SIG-M5 treated with dmso at 0.1 percent for 504 hours (cell line): Measurements from ENCODE around the gene FERMT3.

Experiments used
- DNase-seq: peaks from one replicate; lab custom pipeline; 2025; ENCODE audit not compliant: unreplicated experiment; lab: John Stamatoyannopoulos, UW

FERMT3 gene

DNA sequence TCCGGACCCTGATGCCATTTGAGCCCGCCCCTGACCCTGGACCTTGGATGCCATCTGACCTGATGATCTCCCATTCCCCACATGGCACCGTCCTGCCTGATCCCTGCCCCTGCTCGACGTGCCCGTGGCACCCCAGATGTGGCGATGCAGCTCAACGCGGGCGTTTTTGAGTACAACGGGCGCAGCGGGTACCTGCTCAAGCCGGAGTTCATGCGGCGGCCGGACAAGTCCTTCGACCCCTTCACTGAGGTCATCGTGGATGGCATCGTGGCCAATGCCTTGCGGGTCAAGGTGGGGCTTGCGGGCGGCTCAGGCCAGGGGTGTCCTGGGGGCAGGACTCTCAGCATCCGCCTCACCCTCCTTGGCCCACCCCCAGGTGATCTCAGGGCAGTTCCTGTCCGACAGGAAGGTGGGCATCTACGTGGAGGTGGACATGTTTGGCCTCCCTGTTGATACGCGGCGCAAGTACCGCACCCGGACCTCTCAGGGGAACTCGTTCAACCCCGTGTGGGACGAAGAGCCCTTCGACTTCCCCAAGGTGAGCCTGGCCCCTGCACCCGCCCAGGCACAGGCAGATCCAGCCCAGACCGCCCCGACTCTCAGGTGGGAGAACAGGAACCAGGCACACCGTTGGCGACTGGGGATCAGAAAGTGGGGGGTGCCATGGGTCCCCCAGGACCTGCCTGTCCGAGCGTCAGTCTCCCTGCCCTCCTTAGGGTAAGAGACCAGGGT, 55.9 kb downstream of the FERMT3 start:
- no peak for DNase-seq

DNA sequence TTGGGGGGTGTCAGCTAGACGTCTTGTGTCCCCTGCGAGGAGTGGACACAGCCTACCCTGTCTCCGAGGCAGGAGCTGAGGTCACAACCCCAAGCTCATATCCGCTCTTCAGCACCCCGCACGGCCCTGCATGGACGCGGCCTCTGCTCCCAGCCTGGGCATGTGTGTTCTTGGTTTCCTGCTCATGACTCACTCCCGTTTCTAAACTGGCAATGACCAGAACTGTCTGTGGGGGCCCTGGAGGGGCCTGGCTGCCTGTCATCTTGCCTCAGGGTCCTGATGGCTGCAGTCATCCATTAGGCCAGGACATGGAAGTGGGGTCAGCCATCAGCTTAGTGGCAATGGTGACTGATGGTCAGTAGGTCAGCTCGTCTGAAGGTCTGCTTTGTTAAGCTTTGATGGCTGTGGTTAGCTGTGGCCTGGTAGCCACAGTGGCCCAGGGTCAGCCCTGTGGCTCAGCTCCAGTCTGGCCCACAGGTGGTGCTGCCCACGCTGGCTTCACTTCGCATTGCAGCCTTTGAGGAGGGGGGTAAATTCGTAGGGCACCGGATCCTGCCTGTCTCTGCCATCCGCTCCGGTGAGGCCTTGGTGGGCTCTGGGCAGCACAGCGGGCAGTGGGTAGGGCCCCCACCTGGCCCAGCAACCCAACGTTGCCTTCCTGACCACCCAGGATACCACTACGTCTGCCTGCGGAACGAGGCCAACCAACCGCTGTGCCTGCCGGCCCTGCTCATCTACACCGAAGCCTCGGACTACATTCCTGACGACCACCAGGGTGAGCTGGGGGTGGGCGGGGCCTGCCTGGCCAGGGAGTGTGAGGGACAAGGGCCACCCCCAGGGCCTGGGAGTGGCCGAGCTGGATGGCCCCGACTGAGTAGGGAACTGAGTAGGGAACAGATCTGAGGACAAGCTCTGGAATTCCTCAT, 56.8 kb downstream of the FERMT3 start:
- DNase-seq, result no peak

DNA sequence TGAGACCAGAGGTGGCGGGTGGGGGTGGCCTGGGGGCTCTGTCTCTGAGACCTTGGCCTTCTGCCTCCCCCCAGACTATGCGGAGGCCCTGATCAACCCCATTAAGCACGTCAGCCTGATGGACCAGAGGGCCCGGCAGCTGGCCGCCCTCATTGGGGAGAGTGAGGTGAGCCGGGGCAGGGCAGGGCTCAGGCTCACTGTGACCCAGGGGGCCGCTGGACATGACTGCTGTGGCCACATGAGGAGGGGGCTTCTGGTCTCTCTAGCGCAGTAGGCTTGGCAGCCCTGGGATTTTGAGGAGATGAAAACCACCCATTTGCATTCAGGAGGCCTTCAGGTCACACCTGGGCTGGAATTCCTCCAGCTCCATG, 57.4 kb downstream of the FERMT3 start:
- no peak for DNase-seq

- DNase-seq, result no peak
Observed at GRCh38 chr11:64264371-64264852, 57.9 kb downstream of the FERMT3 start.

DNA sequence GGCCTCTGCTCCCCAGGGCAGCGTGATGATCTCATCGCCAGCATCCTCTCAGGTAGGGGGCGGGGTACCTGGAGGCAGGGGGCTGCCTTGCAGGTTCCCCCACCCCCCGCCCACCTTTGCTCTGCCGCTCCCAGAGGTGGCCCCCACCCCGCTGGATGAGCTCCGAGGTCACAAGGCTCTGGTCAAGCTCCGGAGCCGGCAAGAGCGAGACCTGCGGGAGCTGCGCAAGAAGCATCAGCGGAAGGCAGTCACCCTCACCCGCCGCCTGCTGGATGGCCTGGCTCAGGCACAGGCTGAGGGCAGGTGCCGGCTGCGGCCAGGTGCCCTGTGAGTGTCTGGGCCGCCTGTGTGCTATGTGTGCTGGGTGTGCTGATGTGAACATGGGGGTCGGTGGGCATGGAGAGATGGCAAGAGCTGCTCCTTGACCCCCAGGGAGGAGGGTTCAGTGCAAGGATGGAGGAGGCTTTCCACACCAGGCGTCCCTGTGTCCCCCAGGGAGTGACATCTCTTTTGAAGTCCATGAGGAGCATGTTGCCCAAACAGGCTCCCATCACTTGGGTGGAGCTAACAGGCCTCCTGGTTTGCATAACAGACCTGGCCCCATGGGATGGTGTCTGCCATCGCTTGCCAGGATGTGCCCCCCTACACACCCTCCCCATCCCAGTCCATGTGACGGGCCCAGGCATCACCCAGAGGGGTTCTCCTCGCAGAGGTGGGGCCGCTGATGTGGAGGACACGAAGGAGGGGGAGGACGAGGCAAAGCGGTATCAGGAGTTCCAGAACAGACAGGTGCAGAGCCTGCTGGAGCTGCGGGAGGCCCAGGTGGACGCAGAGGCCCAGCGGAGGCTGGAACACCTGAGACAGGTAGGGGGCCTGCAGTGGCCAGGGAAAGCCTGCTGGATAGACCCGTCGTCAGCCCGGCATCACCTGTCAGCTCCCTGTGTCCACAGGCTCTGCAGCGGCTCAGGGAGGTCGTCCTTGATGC, 58.9 kb downstream of the FERMT3 start:
- no peak for DNase-seq

DNA sequence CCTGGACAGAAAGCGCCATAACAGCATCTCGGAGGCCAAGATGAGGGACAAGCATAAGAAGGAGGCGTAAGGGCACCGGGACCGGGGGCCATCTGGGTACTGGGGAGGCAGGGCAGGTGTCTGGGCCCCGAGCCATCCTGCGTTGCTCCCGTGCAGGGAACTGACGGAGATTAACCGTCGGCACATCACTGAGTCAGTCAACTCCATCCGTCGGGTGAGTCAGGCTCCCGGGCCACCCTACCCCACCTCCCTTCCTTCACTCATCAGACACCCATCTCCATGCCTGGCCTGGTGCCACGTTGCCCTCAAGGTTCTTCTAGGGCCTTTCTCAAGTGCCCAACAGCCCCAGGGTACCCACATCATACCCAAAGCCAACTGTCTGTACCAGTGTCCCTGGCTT, 59.8 kb downstream of the FERMT3 start:
- DNase-seq, result no peak

DNA sequence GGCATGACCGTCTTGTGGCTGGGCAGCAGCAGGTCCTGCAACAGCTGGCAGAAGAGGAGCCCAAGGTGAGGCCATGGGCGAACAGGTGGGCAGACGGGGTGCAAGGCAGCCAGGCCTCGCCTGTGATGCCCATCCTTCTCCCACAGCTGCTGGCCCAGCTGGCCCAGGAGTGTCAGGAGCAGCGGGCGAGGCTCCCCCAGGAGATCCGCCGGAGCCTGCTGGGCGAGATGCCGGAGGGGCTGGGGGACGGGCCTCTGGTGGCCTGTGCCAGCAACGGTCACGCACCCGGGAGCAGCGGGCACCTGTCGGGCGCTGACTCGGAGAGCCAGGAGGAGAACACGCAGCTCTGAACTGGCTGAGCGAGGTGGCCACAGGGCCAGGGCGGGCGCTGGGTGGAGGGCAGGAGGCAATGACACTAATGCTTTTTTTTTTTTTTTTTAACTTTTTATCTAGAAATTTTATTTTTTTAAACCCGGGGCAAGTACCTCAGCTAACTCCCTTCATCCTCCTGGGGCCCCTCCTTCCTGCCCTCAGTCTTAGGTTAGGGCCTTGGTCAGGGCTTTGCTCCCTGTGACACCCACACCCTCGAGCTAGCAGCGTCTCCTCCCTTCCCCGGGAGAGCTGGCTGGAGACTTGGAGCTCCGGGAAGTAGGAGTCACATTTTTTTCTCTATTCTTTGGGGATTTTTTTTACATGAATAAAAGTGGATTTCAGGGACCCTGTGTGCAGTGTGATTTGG, 60.9 kb downstream of the FERMT3 start:
- no peak for DNase-seq

DNA sequence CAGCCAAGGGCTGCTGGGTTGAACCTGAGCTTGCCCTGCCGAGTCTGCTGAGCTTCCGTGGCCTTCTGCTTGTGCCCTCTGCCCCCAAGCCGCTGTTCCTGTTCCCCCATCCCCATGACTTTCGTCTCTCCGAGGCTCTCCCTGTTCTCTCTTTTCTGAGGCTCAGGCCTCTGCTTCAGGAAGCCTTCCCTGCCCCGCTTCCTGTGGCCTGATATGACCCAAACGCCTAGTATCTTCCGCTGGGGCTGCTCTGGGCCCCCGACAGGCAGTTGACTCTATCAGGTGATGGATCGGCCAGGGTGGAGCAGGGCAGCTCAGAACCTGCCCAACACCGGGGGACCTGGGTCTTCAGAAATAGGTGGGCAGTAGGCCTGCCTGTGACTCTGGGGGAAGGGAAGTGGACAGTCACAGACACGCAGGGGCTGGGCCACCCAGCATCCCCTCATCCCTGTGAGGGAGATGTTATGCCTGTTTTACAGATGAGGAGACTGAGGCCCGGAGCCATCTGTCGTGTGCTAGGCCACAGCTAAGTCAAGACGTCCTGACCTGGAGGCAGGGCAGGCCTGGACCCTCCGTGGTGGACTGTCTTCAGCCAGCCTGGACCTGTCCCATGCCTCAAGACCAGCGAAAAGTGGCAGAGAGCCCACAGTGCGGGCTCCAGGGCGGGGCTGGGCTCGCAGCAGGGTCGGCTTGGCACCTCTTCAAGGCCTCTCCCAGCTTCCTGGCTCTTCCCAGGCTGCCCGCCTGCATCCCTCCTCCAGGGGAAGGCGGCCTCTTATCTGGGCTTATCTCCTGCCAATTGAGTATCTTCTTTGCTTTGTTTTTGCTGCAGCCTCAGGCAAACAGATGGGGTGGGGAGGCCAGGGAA, 61.7 kb downstream of the FERMT3 start:
- DNase-seq, result peak; percentile 9

- peak; percentile 62 for DNase-seq
Observed at GRCh38 chr11:64268893-64269539, 62.5 kb downstream of the FERMT3 start.

DNA sequence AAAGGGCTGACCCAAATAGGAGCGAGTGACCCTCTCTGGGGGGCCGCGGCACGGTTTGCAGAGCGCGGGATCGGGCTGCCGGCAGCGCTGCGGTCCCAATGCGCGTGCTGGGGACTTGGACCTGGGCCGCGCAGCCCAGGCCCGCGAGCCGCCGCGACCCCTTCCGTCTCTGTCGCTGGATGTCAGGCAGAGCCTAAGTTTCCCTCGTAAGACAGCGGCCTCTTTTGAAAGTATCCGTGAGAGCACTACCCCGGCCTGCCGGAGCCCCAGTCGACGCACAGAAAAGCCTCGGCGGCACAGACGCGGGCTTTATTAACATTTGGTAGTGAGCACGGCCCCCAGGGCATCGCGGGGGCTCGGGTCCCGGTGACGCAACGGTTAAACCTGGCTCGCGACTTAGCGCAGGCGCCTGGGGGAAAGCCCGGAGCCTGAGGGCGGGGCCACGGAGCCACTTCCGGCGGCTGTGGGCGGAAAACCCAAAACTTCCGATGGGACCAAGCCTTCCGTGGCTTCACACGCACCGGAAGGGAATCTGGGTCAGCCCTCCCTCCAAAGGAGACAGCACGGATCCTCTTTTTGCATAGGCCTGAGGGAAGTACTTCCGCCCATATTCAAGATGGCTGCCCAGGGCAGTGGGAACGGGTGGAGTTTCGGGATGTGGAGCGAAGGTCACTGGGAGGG, 63.2 kb downstream of the FERMT3 start:
- peak; percentile 99 for DNase-seq
